T-helper 1 cell treated with Interleukin-12 subunit alpha and Interleukin-12 subunit beta and Interleukin-4 antibody, amounts not matched to agents 30 μg/mL and 1 μg/mL, for 36 hours (primary cell): ENCODE data around the gene AKAP13.
A peak's percentile ranks its signal among the peaks of the same experiment; 100 is the strongest.

Experiments
- H3K27ac Mint-ChIP-seq: one replicate; pipeline ENCODE4 v1.8.0; 2021; ENCODE audit warnings: mild to moderate bottlenecking, mixed read lengths
- H3K27me3 Mint-ChIP-seq: one replicate; pipeline ENCODE4 v1.8.0; 2021; ENCODE audit warnings: low read depth, mixed read lengths
- H3K36me3 Mint-ChIP-seq: one replicate; pipeline ENCODE4 v1.8.0; 2021; ENCODE audit warnings: low read depth, mixed read lengths
- H3K4me1 Mint-ChIP-seq: one replicate; pipeline ENCODE4 v1.8.0; 2021; ENCODE audit warnings: low read depth, mixed read lengths
- H3K4me3 Mint-ChIP-seq: one replicate; pipeline ENCODE4 v1.8.0; 2021; ENCODE audit warnings: mild to moderate bottlenecking, moderate library complexity, mixed read lengths
- H3K9me3 Mint-ChIP-seq: one replicate; pipeline ENCODE4 v1.8.0; 2021; ENCODE audit warnings: mixed read lengths

The AKAP13 gene

DNA sequence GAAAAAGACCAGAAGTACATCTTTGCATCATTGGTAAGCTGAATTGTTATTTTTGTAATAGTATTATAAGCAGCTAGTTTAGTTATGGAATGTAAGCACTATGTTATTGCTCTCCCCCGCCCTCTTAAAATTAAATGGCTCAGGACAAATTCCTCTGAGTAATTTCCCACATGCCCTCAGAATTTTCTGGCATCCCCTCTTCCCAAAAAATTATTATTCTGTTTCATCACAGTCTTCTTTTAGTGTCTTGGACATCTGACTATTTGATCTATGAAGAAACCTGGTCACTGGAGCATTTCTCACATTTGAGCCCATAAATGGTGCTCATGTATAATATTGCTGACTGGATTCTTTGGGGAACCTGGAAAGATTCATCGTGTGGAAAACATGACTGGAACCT is 346.1 kb downstream of the AKAP13 start:
- no peaks in the 10 kb centered on the region for H3K27me3 Mint-ChIP-seq
- H3K27ac Mint-ChIP-seq: no peak overlapping the region
- H3K4me1 Mint-ChIP-seq: peaks cover 29% of the 10 kb centered on the region
- H3K4me3 Mint-ChIP-seq: no peak overlapping the region
- no peaks in the 10 kb centered on the region for H3K9me3 Mint-ChIP-seq
- H3K36me3 Mint-ChIP-seq: peaks cover 61% of the 10 kb centered on the region

DNA sequence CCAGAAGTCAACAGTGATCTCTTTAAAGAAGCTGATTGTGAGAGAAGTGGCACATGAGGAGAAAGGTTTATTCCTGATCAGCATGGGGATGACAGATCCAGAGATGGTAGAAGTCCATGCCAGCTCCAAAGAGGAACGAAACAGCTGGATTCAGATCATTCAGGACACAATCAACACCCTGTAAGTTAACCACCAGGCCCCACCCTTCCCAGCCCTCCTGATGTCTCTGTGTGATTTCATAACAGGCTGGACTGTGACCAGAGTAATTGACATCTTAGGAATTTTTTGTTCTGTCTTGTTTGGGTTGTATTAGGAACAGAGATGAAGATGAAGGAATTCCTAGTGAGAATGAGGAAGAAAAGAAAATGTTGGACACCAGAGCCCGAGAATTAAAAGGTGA is 346.7 kb downstream of the AKAP13 start:
- Mint-ChIP-seq H3K9me3 (no peaks in the 10 kb centered on the region), H3K4me3 (no peak overlapping the region), H3K4me1 (peaks cover 29% of the 10 kb centered on the region), H3K36me3 (peaks cover 57% of the 10 kb centered on the region), H3K27me3 (no peaks in the 10 kb centered on the region), H3K27ac (no peak overlapping the region)

DNA sequence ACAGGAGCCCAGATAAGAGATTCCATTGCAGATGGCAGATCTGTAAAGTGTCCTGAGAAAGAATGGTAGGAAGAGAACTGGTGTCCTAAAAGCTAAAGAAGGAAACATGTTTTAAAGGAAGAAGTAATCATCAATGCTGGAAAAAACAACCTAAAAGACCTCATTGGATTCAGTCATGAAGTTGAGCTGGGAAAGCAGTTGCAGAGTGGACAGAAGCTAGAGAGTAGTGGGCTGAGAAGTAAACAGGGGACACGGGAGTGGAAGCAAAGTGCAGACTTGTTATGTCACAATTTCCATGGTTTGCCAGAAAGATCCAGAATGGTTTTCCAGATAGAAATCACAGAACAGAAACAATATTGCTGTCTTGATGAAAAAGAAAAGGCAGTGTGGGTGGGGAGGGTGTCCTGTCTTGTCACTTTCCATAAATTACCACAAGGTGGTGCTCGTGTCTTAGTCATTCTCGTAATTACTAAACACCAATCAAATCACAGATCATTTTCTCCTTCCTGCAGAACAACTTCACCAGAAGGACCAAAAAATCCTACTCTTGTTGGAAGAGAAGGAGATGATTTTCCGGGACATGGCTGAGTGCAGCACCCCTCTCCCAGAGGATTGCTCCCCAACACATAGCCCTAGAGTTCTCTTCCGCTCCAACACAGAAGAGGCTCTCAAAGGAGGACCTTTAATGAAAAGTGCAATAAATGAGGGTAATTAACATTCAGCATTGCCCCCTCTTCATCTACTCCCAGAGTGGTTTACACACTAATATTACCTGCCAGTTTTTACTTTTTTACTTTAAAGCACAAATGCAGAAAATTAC is 349.8 kb downstream of the AKAP13 start:
- H3K27me3 Mint-ChIP-seq: no peaks in the 10 kb centered on the region
- peak overlapping the region; percentile 3 for H3K27ac Mint-ChIP-seq
- no peak overlapping the region for H3K4me3 Mint-ChIP-seq
- H3K4me1 Mint-ChIP-seq: peaks cover 11% of the 10 kb centered on the region
- H3K9me3 Mint-ChIP-seq: peaks cover 18% of the 10 kb centered on the region
- peaks cover 59% of the 10 kb centered on the region for H3K36me3 Mint-ChIP-seq

DNA sequence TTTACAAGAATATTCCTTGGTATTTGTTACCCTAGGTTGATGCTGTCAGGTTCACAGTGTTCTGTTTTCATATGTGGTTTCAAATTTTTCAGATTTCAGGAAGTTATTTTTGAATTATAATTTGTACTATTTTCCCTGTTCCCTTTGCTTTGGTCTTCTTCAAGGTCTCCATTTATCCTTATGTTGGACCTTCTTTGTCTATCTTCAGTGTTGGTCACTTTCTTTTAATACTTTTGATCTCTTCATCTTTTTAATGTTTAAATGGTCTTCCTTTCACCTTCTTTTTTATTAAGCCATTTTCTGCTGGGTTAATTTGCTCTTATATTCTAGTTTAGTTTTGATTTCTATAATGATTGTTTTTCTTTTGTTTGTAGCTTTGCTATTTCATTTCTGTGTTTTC is 353.0 kb downstream of the AKAP13 start:
- Mint-ChIP-seq H3K4me3 (no peak overlapping the region), H3K4me1 (peaks cover 11% of the 10 kb centered on the region), H3K36me3 (peaks cover 63% of the 10 kb centered on the region), H3K27me3 (no peaks in the 10 kb centered on the region), H3K9me3 (peaks cover 18% of the 10 kb centered on the region), H3K27ac (no peak overlapping the region)

DNA sequence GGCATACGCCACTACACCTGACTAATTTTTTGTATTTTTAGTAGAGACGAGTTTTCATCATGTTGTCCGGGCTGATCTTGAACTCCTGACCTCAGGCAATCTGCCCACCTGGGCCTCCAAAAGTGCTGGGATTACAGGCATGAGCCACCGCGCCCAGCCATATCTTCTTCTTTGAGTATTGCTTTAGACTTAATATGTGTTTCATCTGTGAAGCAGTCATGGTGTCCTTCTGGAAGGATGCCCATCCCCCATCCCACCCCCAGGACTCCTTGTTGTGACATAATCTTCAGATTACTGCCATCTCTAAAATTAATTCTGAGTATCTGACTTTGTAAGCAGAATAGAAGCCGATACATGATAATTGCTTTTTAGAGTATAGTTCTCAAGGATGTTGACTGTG is 356.7 kb downstream of the AKAP13 start:
- Mint-ChIP-seq H3K4me1 (no peaks in the 10 kb centered on the region), H3K4me3 (no peak overlapping the region), H3K27me3 (no peaks in the 10 kb centered on the region), H3K36me3 (peaks cover 57% of the 10 kb centered on the region), H3K9me3 (peaks cover 18% of the 10 kb centered on the region), H3K27ac (no peak overlapping the region)

DNA sequence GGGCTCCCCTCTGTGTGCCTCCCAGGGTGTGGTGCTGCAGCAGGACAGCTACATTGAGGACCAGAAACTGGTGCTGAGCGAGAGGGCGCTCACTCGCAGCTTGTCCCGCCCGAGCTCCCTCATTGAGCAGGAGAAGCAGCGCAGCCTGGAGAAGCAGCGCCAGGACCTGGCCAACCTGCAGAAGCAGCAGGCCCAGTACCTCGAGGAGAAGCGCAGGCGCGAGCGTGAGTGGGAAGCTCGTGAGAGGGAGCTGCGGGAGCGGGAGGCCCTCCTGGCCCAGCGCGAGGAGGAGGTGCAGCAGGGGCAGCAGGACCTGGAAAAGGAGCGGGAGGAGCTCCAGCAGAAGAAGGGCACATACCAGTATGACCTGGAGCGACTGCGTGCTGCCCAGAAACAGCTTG is 360.6 kb downstream of the AKAP13 start:
- H3K27ac Mint-ChIP-seq: no peak overlapping the region
- peaks cover 52% of the 10 kb centered on the region for H3K36me3 Mint-ChIP-seq
- no peak overlapping the region for H3K4me3 Mint-ChIP-seq

DNA sequence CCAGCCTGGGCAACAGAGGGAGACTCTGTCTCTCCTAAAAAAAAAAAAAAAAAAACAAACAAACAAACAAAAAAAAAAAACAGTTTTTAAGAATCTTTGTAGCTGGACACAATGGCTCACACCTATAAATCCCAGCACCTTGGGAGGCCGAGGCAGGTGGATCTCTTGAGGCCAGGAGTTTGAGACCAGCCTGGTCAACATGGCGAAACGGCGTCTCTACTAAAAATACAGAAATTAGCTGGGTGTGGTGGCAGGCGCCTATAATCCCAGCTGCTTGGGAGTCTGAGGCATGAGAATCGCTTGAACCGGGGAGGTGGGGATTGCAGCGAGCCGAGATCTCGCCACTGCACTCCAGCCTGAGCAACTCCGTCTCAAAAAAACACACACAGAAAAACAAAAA is 361.3 kb downstream of the AKAP13 start:
- no peak overlapping the region for H3K4me3 Mint-ChIP-seq
- H3K27ac Mint-ChIP-seq: no peak overlapping the region
- H3K27me3 Mint-ChIP-seq: no peaks in the 10 kb centered on the region
- no peaks in the 10 kb centered on the region for H3K9me3 Mint-ChIP-seq
- H3K36me3 Mint-ChIP-seq: peaks cover 56% of the 10 kb centered on the region
- peaks cover 7% of the 10 kb centered on the region for H3K4me1 Mint-ChIP-seq

More for the DNA sequence above, 360.6 kb downstream of the AKAP13 start:
- no peaks in the 10 kb centered on the region for H3K27me3 Mint-ChIP-seq
- H3K4me1 Mint-ChIP-seq: peaks cover 7% of the 10 kb centered on the region
- no peaks in the 10 kb centered on the region for H3K9me3 Mint-ChIP-seq

DNA sequence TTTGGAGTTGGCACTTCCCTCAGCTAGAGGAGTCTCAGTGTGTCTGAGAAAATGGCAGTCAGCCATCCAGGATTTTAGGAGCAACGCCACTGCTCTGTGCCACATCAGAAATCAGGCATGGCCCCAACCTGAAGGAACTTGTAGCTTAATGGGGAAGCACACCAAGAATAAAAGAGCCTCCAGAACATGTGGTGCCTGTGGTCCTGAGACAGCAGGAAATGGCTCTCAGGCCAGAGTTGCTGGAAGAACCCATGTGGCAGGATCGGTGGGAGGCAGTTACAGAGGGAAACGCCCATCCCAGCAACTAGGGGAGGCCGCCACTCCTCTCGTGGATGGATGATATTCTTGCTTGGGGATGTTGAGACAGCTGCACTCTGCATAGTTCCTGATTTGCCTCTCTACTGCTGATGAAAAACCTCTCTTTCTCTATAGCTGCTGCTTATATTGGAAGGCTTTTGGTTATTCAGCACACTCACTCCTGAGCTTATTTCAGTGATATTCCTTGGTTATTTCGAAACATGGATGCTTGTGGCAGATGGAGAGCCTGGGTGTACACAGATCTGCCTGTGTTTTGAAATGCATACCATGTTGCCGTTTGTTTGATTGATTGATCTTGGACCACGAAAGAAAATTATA is 361.9 kb downstream of the AKAP13 start:
- no peaks in the 10 kb centered on the region for H3K9me3 Mint-ChIP-seq
- H3K27me3 Mint-ChIP-seq: no peaks in the 10 kb centered on the region
- no peak overlapping the region for H3K27ac Mint-ChIP-seq
- H3K36me3 Mint-ChIP-seq: peaks cover 56% of the 10 kb centered on the region
- H3K4me3 Mint-ChIP-seq: no peak overlapping the region
- peaks cover 7% of the 10 kb centered on the region for H3K4me1 Mint-ChIP-seq

DNA sequence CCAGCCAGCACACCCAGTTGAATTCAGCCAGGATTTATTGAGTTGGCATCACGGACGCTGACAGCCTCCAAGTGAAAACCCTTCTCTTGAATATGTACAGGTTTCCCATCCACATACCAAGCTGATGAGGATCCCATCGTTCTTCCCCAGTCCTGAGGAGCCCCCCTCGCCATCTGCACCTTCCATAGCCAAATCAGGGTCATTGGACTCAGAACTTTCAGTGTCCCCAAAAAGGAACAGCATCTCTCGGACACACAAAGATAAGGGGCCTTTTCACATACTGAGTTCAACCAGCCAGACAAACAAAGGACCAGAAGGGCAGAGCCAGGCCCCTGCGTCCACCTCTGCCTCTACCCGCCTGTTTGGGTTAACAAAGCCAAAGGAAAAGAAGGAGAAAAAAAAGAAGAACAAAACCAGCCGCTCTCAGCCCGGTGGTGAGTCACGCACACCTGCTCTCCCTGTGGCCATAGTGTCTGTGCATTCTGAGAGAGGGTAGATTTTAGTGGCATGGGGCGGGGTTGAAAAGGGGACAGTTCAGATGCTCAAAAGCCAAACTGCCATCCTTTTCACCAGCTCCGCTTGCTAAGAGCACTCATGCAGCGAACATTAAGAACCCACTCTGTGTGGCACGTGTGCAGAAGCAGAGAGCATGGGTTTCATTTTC is 363.1 kb downstream of the AKAP13 start:
- peak overlapping the region; percentile 63 for H3K27ac Mint-ChIP-seq
- H3K4me1 Mint-ChIP-seq: peaks cover 7% of the 10 kb centered on the region
- no peak overlapping the region for H3K4me3 Mint-ChIP-seq
- H3K9me3 Mint-ChIP-seq: no peaks in the 10 kb centered on the region
- peaks cover 56% of the 10 kb centered on the region for H3K36me3 Mint-ChIP-seq
- no peaks in the 10 kb centered on the region for H3K27me3 Mint-ChIP-seq

DNA sequence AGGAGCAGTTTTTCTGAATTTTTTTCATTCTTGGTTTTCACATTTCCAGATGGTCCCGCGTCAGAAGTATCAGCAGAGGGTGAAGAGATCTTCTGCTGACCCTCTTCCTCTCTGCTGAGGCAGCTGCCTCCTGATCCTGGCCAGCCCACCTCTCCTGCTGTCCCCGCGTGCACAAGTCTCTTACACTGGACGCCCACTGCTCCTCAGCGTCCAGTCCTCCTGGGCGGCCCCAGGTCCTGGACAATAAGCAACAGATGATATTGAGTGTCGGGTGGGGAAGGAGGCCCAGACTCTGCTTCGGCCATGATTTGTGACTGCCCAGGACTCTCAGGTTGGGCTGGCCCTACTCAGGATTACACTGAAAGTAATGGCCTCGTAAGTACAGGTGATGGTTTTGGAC is 364.2 kb downstream of the AKAP13 start:
- peaks cover 58% of the 10 kb centered on the region for H3K36me3 Mint-ChIP-seq
- H3K4me3 Mint-ChIP-seq: no peak overlapping the region
- no peak overlapping the region for H3K27ac Mint-ChIP-seq
- peaks cover 7% of the 10 kb centered on the region for H3K4me1 Mint-ChIP-seq
- no peaks in the 10 kb centered on the region for H3K9me3 Mint-ChIP-seq
- H3K27me3 Mint-ChIP-seq: no peaks in the 10 kb centered on the region

DNA sequence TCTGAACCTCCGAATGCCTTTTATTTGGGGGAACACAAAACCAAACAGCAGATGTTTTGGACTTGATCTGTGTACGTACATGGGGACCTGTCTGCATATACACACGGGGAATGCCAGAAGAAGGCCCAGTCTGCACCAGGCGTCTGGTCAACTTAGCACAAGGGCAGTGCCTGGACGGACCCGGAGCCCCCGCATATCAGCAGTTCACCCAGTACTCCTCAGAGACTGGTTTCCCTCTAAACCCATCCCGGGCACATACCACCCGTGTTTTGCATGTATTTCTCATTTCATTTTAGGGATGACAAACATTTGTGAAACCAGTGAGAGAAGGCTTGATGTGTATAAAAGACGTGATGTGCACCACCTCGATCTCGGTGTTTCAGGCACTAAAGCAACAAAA is 364.6 kb downstream of the AKAP13 start:
- Mint-ChIP-seq H3K4me1 (peaks cover 7% of the 10 kb centered on the region), H3K36me3 (peaks cover 54% of the 10 kb centered on the region), H3K4me3 (no peak overlapping the region), H3K27ac (no peak overlapping the region), H3K9me3 (no peaks in the 10 kb centered on the region), H3K27me3 (no peaks in the 10 kb centered on the region)

DNA sequence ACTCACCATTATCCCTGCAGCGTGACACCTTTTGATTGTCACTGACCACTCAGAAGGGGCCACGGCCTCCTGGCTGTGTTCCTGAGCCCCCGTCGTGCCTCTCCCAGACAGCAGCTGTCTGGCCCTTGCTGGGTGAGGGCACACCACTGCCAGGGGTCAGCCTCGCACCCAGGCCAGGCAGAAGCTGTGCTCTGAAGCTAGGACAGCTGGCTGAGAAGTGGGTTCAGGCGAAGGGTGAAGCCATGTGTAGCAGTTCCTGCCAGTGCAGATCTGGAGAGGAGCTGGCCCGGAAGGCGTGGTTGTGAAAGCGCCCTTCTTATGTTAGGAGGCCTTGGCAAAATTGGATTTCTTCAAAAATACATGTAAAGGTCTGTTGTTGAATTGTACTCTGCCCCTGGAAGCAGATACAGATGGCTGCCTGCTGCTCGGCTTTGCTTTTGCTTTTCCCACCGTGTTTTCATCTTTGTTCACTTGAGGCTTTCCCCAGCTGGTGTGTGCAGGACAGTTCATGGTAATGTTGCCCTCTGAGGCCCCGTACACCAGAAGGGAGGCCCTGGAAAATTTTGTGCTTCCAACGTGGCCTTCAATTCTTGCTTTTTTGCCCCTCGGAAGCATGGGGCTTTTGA is 365.2 kb downstream of the AKAP13 start:
- no peak overlapping the region for H3K4me3 Mint-ChIP-seq
- H3K9me3 Mint-ChIP-seq: no peaks in the 10 kb centered on the region
- no peak overlapping the region for H3K27ac Mint-ChIP-seq
- peaks cover 7% of the 10 kb centered on the region for H3K4me1 Mint-ChIP-seq
- H3K27me3 Mint-ChIP-seq: no peaks in the 10 kb centered on the region
- peaks cover 48% of the 10 kb centered on the region for H3K36me3 Mint-ChIP-seq

DNA sequence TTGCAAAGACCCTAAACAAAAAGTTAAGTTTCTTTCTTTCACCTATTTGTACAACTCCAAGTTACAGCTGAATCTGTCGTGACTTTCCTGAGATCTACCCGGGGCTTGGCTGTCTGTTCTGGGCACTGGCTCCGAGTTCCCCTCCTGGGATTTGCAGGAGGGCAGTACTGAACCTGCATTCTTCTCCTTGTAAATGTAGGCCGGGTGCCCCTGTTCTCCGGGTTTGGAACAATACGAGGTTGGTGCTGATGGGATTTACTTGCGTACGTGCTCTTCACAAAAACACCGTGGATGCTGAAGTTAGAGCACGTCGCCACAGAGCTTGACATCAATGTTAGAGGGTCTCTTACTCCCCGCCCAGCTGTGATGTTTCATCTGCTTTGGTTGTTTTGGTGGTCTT is 366.2 kb downstream of the AKAP13 start:
- Mint-ChIP-seq H3K9me3 (no peaks in the 10 kb centered on the region), H3K27me3 (no peaks in the 10 kb centered on the region), H3K27ac (peak overlapping the region; percentile 41), H3K36me3 (peaks cover 44% of the 10 kb centered on the region), H3K4me1 (peaks cover 7% of the 10 kb centered on the region), H3K4me3 (no peak overlapping the region)

DNA sequence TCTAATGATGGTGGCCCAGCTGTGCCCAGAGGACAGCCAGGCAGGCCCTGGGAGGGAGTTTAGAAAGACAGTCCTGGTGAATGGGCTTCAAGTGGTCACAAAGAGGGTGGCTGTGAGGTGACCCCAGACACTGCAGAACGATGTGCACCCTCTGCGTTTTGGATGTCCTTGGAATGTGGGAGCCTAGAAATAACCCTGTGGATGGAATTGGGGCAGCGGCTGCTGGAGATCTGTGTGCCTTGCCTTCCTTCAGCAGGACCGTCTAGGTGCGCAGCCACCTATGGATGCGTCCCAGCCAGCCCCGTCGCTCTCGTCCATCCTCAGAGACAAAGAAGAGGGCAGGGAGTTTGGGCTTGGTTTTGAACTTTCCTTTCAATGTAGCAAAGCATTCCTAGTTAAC is 367.8 kb downstream of the AKAP13 start:
- Mint-ChIP-seq H3K36me3 (peaks cover 34% of the 10 kb centered on the region), H3K4me1 (peaks cover 4% of the 10 kb centered on the region), H3K27me3 (no peaks in the 10 kb centered on the region), H3K4me3 (no peak overlapping the region), H3K9me3 (no peaks in the 10 kb centered on the region), H3K27ac (no peak overlapping the region)
